NCI-H187 treated with DMSO at 0.1 percent for 48 hours (cell line): ENCODE measurements around the gene MAP7D3.
"Not testable (repeated sequence)": the region's sequence is repeated elsewhere in the genome, so short reads cannot be mapped to it uniquely, and the experiment has no call there.

Source experiments
- DNase-seq: peaks from one replicate; lab custom pipeline; 2025; lab: John Stamatoyannopoulos, UW

Gene MAP7D3

GRCh38 chrX:136182414-136182813 lies 68.8 kb downstream of the MAP7D3 start:
- no peak for DNase-seq

DNA sequence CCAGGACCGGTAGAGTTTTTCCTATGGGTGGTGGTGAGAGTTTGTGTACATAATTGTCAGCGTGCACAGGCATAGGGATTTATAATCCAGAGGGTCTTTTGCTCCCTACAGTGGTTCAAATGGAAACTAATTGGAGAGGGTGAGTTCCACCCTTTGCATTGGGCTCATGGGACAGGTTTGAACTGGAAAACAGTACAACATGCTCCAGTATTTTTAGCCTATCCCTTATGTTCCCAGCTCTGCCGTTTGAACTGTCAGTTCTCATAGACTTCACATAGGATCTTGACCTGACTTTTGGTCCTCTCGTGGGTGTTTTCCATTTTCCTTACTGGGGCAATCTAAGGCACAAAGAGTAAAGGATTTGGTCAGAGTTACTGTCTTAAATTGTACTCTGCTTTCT lies 72.1 kb downstream of the MAP7D3 start:
- DNase-seq: no peak

DNA sequence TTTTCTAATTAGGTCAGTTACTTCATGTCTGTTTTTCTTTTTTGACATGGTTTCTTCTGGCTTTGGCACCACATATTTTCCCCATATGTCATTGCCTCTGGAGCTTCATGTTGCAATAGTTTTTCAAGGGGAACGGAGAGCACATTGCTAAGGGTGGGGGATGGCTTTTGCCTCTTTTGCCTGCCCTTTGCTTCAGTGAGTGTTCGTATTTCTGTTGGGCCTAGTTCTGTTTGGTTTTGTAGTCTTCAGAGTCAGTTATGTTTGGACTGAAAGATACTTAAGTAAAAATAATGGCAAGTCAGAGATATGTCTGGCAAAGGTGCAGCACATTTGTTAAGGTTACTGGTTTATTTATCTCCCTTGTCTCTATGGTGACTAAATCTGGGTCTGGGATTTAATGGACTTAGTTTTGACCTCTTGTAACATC lies 74.8 kb downstream of the MAP7D3 start:
- DNase-seq: no peak

GRCh38 chrX:136171420-136171819 lies 79.8 kb downstream of the MAP7D3 start:
- DNase-seq: no peak

DNA sequence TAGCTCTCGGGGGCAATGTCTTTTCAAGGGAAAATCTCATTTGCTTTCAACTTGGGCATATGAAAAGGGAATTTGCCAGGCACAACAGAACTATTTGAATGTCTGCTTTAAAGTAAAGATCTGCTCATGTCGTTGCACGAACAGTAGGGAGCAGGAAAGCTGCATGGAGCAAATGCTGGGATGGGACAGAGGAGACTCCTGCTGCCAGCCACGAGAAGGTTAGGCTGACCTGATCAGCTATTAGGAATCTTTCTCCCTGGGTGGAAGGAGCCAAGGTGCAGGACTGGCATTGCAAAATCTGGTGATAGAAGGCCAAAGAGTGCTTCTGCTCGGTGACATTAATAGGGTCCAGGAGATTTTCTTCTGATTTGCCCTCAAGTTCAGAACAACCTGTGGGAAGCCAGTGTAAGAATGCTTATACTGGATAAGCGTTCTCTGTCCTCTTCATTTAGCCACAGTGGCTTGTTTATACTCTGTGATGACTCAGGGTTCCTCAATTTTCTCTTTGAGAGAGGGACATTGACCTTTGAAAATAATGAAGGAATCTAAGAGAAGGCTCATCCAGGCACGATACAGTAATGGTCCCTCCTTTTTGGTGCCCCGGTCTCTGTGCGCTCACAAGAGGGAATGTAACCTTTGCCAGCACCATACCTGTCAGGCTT lies 80.9 kb downstream of the MAP7D3 start:
- DNase-seq: no peak

DNA sequence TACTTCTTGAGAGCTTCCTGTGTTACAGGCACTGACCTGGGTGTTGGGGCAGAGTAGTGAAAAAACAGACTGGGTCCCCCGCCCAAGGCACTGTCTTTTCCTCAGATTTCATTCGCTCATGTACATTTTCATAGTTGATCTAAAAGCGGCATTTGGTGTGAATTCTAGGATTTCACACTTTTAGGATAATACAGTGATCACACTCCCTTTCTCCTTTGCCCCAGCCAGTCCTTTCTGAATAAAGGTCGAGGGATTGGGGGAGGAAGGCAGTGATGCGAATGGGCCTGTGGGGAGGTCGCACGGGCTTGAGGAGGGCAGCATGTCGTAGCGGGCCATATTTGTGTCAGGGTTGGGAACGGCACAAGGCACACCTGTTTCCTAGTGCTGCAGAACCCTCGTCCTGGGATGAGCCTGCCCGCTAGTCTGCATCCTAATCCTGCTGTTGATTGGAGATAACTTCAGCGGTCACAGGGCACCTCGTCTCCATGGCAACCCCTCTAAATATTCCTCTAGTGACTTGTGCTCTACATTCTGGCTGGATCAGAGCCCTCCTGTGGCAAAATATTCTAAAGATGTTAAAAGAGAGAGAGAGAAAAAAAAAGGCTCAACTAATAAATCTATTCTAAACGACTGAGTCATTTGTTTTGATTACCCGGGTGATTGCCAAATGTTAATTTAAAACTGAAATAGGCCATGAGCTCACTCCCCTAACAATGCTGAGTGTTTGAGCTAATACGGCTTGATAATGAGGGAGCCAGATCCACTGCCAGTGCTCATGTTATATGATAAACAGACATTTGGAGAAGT lies 82.1 kb downstream of the MAP7D3 start:
- no peak for DNase-seq

DNA sequence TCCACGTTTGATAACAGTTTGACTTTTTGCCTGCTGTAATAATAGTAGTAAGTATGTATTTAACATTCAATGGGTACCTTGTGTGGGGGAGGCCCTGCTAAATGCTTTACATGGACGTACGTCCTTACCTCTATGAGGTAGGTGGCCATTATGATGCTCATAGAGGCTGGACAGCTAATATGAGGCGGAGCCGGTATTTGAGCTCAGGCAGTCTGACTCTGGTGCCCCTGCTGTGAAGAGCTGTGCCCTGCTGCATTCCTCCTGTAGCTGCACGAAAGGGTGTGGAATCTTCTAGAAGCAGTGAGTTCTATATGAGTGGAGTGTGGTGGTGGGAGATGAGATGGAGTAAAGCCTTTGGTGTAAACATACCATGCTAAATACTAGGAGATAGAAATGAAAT lies 83.2 kb downstream of the MAP7D3 start:
- DNase-seq: not testable (repeated sequence)

GRCh38 chrX:136166221-136166855 lies 84.9 kb downstream of the MAP7D3 start:
- no peak for DNase-seq

DNA sequence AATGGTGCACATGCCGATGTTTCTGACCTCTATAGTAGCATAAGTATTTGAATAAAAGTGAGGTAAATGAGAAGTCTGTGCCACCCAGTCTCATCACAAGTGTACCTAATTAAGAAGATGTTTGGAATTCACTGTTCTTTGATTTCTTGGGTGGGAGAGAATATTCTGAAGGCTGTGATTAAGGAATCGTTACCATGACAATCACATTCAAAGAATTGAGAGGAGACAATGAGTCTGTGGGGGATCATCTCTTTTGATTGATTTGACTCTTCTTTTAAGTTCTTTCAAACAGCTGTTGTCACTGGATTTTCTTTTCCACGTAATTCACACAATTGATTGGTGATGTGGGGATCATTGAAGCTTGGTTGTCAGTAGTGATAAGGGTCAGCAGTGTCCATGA lies 85.8 kb downstream of the MAP7D3 start:
- no peak for DNase-seq

DNA sequence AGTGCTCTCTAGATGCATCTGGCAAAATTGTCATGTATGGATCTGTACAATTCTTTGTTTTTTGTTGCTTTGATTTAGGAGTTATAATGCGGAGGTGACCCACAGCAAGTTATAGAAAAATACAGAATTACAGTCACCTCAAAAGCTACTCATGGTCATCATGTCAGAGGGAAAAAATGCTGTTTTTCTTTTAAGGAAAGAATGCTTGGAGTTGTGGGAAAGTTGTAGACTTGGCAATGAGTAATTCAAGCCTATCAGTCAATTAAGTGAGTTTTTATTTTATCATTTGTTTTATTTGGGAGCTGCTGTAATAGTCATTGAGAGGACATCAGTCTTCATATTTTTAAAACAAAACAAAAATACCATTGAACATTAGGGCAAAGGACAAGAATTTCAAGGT lies 87.5 kb downstream of the MAP7D3 start:
- DNase-seq: no peak
